ENCODE measurements around the gene PHACTR3.

Gene PHACTR3

GRCh38 chr20:59677586-59677985, 73.2 kb downstream of the PHACTR3 start:
- Mint-ChIP-seq H3K4me1 (no peaks in the 10 kb centered on the region), H3K36me3 (no peaks in the 10 kb centered on the region), H3K27me3 (peaks cover 9% of the 10 kb centered on the region), H3K27ac (no peak overlapping the region), H3K4me3 (no peak overlapping the region), H3K9me3 (peaks cover 3% of the 10 kb centered on the region)
- ATAC-seq (ENCODE audit: low read depth) (no peak), DNase-seq (ENCODE audit: low spot score in 2 of 2) (no peak)

DNA sequence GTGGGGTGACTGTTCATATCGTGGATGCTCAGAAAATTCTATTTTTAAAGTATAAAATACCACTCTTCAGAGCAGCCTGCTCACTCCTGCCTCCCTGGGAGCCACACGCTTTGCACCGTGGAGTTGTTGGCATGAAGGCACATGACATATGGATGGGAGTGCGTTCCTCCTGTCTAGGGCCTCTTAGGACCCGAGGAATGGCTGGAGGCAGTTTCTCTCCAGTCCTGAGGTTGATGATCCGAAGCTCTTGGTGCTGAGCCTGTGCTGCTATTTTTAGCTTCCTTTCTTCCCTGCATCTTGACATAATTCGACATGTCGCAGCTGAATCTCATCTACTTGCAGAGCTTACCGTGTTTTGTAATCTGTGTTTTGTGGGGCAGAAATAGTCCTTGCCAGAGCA, 73.9 kb downstream of the PHACTR3 start:
- ATAC-seq (ENCODE audit: low read depth) (no peak), DNase-seq (ENCODE audit: low spot score in 2 of 2) (no peak)
- Mint-ChIP-seq H3K4me1 (no peaks in the 10 kb centered on the region), H3K27ac (no peak overlapping the region), H3K27me3 (peaks cover 11% of the 10 kb centered on the region), H3K4me3 (no peak overlapping the region), H3K36me3 (no peaks in the 10 kb centered on the region), H3K9me3 (peaks cover 5% of the 10 kb centered on the region)

DNA sequence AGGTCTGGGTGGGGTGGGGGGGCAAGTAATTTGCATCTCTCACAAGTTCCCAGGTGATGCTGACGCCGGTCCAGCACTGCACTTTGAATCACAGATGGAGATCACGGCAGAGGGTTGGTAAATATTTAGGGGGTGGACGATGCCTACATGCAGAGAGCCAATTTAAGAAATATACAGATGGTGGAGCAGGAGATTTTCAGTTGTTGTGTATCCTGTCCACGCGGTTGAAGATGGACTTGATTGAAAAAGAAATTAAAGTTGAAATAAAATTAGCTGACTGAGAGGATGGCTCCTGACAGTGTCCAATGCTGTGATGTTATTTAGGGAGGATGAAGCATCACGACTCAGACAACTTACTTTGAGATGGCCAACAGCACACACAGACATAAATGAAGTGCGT, 74.6 kb downstream of the PHACTR3 start:
- peaks cover 5% of the 10 kb centered on the region for H3K9me3 Mint-ChIP-seq
- no peak for ATAC-seq (ENCODE audit: low read depth)

GRCh38 chr20:59680148-59680650, 75.9 kb downstream of the PHACTR3 start:
- no peak for DNase-seq (ENCODE audit: low spot score in 2 of 2)
- Mint-ChIP-seq H3K27ac (no peak overlapping the region), H3K9me3 (peaks cover 5% of the 10 kb centered on the region), H3K36me3 (no peaks in the 10 kb centered on the region), H3K4me1 (no peaks in the 10 kb centered on the region), H3K4me3 (no peak overlapping the region), H3K27me3 (peaks cover 6% of the 10 kb centered on the region)
- no peak for ATAC-seq (ENCODE audit: low read depth)

More for the DNA sequence above, 74.6 kb downstream of the PHACTR3 start:
- DNase-seq (ENCODE audit: low spot score in 2 of 2), result no peak
- H3K27me3 Mint-ChIP-seq, result peaks cover 11% of the 10 kb centered on the region
- no peak overlapping the region for H3K27ac Mint-ChIP-seq
- H3K36me3 Mint-ChIP-seq, result no peaks in the 10 kb centered on the region
- H3K4me3 Mint-ChIP-seq, result no peak overlapping the region
- no peaks in the 10 kb centered on the region for H3K4me1 Mint-ChIP-seq

GRCh38 chr20:59680852-59681251, 76.5 kb downstream of the PHACTR3 start:
- Mint-ChIP-seq H3K27me3 (peaks cover 6% of the 10 kb centered on the region), H3K4me1 (no peaks in the 10 kb centered on the region), H3K9me3 (peaks cover 5% of the 10 kb centered on the region), H3K4me3 (no peak overlapping the region), H3K36me3 (no peaks in the 10 kb centered on the region), H3K27ac (no peak overlapping the region)
- ATAC-seq (ENCODE audit: low read depth), result no peak
- DNase-seq (ENCODE audit: low spot score in 2 of 2), result no peak

DNA sequence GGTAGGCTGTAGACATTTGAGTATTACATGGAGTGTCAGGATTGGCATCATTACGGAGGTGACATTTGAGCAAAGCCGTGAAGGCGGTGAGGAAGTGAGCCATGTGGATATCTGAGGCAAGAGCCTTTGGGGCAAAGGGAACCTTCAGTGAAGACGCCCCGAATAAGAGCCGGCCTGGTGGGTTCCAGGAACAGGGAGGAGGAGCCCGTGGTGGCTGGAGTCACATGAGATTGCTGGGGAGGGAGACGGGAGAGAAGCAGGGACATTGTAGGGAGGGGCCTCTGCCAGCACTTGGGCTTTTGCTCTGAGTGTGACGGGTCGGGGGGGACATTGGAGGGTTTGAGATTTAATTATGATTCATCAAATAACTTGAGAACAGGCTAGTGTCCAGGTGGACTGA, 78.3 kb downstream of the PHACTR3 start:
- ATAC-seq (ENCODE audit: low read depth) (no peak), DNase-seq (ENCODE audit: low spot score in 2 of 2) (no peak)
- Mint-ChIP-seq H3K4me1 (no peaks in the 10 kb centered on the region), H3K27me3 (peaks cover 6% of the 10 kb centered on the region), H3K36me3 (no peaks in the 10 kb centered on the region), H3K27ac (no peak overlapping the region), H3K9me3 (peaks cover 5% of the 10 kb centered on the region), H3K4me3 (no peak overlapping the region)

DNA sequence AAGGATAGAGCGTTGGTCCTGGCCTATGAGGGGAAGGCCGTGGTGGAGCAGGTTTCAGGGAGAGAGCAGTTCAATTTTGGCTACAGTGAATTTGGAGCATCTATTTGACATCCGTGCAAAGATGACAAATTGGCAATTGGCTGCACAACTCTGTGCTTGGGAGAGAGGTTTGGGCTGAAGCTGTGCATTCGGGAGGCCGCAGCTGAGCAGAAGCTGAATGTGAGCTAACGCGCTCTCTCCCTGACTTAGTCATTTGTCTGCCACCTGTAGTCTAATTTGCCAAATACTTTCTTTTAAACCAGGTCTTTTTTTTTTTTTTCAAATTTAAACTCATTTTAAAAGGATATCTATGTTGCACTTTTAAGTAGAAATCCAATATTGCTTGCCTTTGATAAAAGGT, 78.8 kb downstream of the PHACTR3 start:
- Mint-ChIP-seq H3K4me1 (no peaks in the 10 kb centered on the region), H3K27me3 (peaks cover 6% of the 10 kb centered on the region), H3K36me3 (no peaks in the 10 kb centered on the region), H3K27ac (no peak overlapping the region), H3K9me3 (peaks cover 5% of the 10 kb centered on the region), H3K4me3 (no peak overlapping the region)
- DNase-seq (ENCODE audit: low spot score in 2 of 2) (no peak), ATAC-seq (ENCODE audit: low read depth) (no peak)

- peaks cover 6% of the 10 kb centered on the region for H3K27me3 Mint-ChIP-seq
- H3K36me3 Mint-ChIP-seq, result no peaks in the 10 kb centered on the region
- no peak overlapping the region for H3K4me3 Mint-ChIP-seq
- no peak overlapping the region for H3K27ac Mint-ChIP-seq
- H3K9me3 Mint-ChIP-seq, result peaks cover 5% of the 10 kb centered on the region
- ATAC-seq (ENCODE audit: low read depth) (no peak), DNase-seq (ENCODE audit: low spot score in 2 of 2) (no peak)
- H3K4me1 Mint-ChIP-seq, result no peaks in the 10 kb centered on the region
These were observed 80.4 kb downstream of the PHACTR3 start for GRCh38 chr20:59684685-59685242.

- Mint-ChIP-seq H3K9me3 (peaks cover 7% of the 10 kb centered on the region), H3K4me3 (no peak overlapping the region), H3K27me3 (peaks cover 7% of the 10 kb centered on the region), H3K4me1 (no peaks in the 10 kb centered on the region), H3K36me3 (no peaks in the 10 kb centered on the region), H3K27ac (no peak overlapping the region)
- ATAC-seq (ENCODE audit: low read depth) (no peak), DNase-seq (ENCODE audit: low spot score in 2 of 2) (no peak)
These were observed 82.3 kb downstream of the PHACTR3 start for GRCh38 chr20:59686404-59687346.

DNA sequence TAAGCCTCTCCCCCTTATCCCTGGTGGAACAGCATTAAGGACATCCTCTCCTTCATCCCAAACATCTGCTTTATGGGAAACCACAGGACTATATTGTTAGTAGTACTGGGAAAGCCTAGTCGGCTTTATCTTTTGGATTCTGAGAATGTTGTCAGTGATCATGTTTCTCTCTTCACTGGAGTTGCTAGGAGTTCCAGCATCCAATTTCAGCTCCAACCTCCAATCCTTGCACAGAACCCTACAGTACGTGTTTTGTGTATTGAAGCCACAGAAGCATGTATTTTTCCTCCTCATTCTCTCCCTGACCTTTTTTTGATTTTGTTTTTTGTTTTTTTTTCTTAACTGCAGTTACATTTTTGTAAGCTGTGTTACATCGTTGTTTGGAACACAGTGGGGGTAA, 84.0 kb downstream of the PHACTR3 start:
- ATAC-seq (ENCODE audit: low read depth), result no peak
- peaks cover 3% of the 10 kb centered on the region for H3K27me3 Mint-ChIP-seq
- H3K36me3 Mint-ChIP-seq, result no peaks in the 10 kb centered on the region
- DNase-seq (ENCODE audit: low spot score in 2 of 2), result no peak
- H3K4me3 Mint-ChIP-seq, result no peak overlapping the region
- no peak overlapping the region for H3K27ac Mint-ChIP-seq
- H3K4me1 Mint-ChIP-seq, result no peaks in the 10 kb centered on the region
- H3K9me3 Mint-ChIP-seq, result peaks cover 2% of the 10 kb centered on the region

DNA sequence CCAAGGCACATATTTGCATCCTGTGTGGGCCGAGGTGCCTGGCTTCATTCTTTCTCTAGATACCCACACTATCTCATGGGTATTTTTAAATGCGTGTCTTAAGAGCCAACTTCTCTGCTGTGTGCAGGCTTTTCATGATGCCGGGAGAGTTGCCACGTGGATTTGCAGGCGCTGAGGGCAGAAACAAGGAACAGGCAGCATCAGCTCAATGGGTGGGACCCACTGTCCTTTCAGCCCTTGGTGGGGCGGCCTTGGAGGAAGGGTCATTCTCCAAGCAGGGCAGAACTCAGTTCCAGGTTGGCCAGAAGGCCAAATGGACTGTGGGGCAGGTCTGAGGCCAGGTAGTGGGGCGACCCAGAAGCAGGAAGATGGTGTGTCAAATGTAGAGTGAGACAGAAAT, 84.7 kb downstream of the PHACTR3 start:
- Mint-ChIP-seq H3K4me1 (no peaks in the 10 kb centered on the region), H3K27me3 (peaks cover 3% of the 10 kb centered on the region), H3K36me3 (no peaks in the 10 kb centered on the region), H3K9me3 (peaks cover 2% of the 10 kb centered on the region), H3K27ac (no peak overlapping the region), H3K4me3 (no peak overlapping the region)
- DNase-seq (ENCODE audit: low spot score in 2 of 2) (no peak), ATAC-seq (ENCODE audit: low read depth) (no peak)

DNA sequence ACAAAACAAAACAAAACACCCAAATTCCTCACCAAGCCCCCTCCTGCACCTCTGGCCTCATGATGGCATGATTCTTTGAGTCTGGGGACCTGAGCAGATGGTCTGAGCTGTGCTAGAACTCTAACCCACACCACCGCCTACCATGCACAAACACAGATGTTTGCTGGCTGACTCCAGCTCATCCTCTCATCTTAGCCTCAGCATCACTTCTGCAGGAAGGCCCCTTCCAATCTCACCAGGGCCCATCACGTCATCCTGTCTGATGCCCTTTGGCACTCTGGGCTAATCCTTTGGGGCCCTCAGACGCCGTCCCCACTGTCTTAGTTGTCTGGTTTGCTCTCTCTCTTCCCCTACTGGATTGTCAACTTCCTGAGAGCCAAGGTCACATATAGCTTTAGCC, 85.8 kb downstream of the PHACTR3 start:
- no peak for ATAC-seq (ENCODE audit: low read depth)

GRCh38 chr20:59690976-59691375, 86.6 kb downstream of the PHACTR3 start:
- Mint-ChIP-seq H3K4me3 (no peak overlapping the region), H3K27me3 (peaks cover 5% of the 10 kb centered on the region)

More for the DNA sequence above, 85.8 kb downstream of the PHACTR3 start:
- no peak for DNase-seq (ENCODE audit: low spot score in 2 of 2)
- Mint-ChIP-seq H3K4me3 (no peak overlapping the region), H3K27ac (no peak overlapping the region), H3K4me1 (no peaks in the 10 kb centered on the region), H3K27me3 (peaks cover 5% of the 10 kb centered on the region), H3K9me3 (peaks cover 2% of the 10 kb centered on the region), H3K36me3 (no peaks in the 10 kb centered on the region)

GRCh38 chr20:59692139-59692538, 87.8 kb downstream of the PHACTR3 start:
- no peak for ATAC-seq (ENCODE audit: low read depth)
- no peak for DNase-seq (ENCODE audit: low spot score in 2 of 2)
- peaks cover 2% of the 10 kb centered on the region for H3K9me3 Mint-ChIP-seq
- H3K27me3 Mint-ChIP-seq, result peaks cover 5% of the 10 kb centered on the region
- H3K27ac Mint-ChIP-seq, result no peak overlapping the region
- no peak overlapping the region for H3K4me3 Mint-ChIP-seq
- no peaks in the 10 kb centered on the region for H3K4me1 Mint-ChIP-seq
- no peaks in the 10 kb centered on the region for H3K36me3 Mint-ChIP-seq

More at GRCh38 chr20:59690976-59691375, 86.6 kb downstream of the PHACTR3 start:
- Mint-ChIP-seq H3K36me3 (no peaks in the 10 kb centered on the region), H3K9me3 (peaks cover 2% of the 10 kb centered on the region), H3K27ac (no peak overlapping the region), H3K4me1 (no peaks in the 10 kb centered on the region)
- ATAC-seq (ENCODE audit: low read depth), result no peak
- DNase-seq (ENCODE audit: low spot score in 2 of 2), result no peak

Measured in memory B cell (primary cell).